Nasal cavity respiratory epithelium epithelial cell of viscerocranial mucosa (primary cell): ENCODE measurements around the gene BRSK2. TPM values are rescaled to one million over a fixed set of nuclear protein-coding genes. Genes with fewer than 3 reads are reported as not detected.

Experiments
- total RNA-seq: library from RNA; depleted of rRNA; stranded (reverse); fragments of >200 nt; gene quantifications from 2 replicates; pipeline ENCODE4 v1.2.3, GENCODE V29; 2014

The BRSK2 gene
- total RNA-seq, result under 0.01 and 1.00 TPM in 2 replicates

DNA sequence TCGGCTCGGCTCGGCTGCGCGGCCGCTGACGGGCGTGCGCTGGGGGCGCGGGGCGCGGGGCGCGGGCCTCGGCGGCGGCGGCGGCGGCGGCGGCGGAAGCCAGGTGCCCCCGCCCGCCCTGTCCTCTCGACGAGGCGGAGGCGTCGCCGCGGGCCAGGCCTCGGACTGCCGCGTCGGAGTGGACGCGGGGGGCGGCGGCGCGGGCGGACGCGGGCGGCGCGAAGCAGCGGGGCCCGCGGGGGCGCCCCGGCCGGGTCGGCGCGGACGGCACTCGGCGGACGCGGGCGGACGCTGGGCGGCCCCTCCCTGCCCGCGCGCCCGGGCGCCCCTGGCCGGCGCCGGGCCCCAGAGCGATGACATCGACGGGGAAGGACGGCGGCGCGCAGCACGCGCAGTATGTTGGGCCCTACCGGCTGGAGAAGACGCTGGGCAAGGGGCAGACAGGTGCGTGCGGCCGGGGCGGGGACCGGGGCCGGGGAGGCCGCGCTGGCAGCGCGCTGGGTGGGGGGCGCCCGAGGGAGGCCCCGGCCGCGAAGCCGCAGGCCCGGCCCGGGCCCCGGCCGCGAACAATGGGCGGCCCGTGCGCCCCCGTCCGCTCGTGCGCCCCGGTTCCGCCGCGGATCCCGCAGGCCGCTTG is at the start of gene BRSK2:
Gene BRSK2, plus strand, starts transcription at position 3 of the 637 bp plus-strand sequence. Its CDS starts 351 bp downstream, at position 354.

GRCh38 chr11:1486054-1486825 is 96.5 kb downstream of the BRSK2 start, which contains the start of gene MOB2:
Gene MOB2 (minus strand): TSS chr11:1486779. CDS start chr11:1486556, 223 bp downstream.

Other genes starting within 250 kb of the BRSK2 start
- 0.07 TPM in 1 of 2 replicates, not detected in the other for gene MUC5AC, start 232.0 kb upstream of the BRSK2 start, total RNA-seq
- gene MUC5B, start 166.9 kb upstream of the BRSK2 start, total RNA-seq, result 0.57 TPM in 1 of 2 replicates, not detected in the other
- 44.1 and 68.3 TPM in 2 replicates for gene TOLLIP, start 80.3 kb upstream of the BRSK2 start, total RNA-seq
- 25.6 and 35.9 TPM in 2 replicates for gene MOB2, start 96.8 kb downstream of the BRSK2 start, total RNA-seq
- 1.6 and 1.7 TPM in 2 replicates for gene DUSP8, start 182.3 kb downstream of the BRSK2 start, total RNA-seq
- gene KRTAP5-1, start 195.3 kb downstream of the BRSK2 start, total RNA-seq, result not detected in 2 replicates
- not detected in 2 replicates for gene KRTAP5-2, start 208.4 kb downstream of the BRSK2 start, total RNA-seq
- gene KRTAP5-3, start 218.5 kb downstream of the BRSK2 start, total RNA-seq, result not detected in 2 replicates
- not detected in 2 replicates for gene KRTAP5-4, start 232.2 kb downstream of the BRSK2 start, total RNA-seq
- not detected in 2 replicates for gene KRTAP5-5, start 239.8 kb downstream of the BRSK2 start, total RNA-seq